ENCODE data around the gene LYSMD2. TPM values are rescaled to one million over a fixed set of nuclear protein-coding genes. Genes with fewer than 3 reads are reported as not detected.
"Not testable (repeated sequence)": the region's sequence is repeated elsewhere in the genome, so short reads cannot be mapped to it uniquely, and the experiment has no call there.

The LYSMD2 gene
- total RNA-seq, result 2.4 and 4.2 TPM in 2 replicates

- H3K27me3 ChIP-seq (ENCODE audit: control insufficient read depth, insufficient read depth, low read length), result no peaks in the 10 kb centered on the region
- TF ChIP-seq CTCF (IDR thresholded peaks at IDR 0.05; ENCODE audit: insufficient read depth, low read length, severe bottlenecking), result no peak
- H3K4me3 ChIP-seq (ENCODE audit: low read depth, low read length), result peak within 1 kb of the TSS; percentile 63
- no peaks in the 10 kb centered on the region for H3K36me3 ChIP-seq (ENCODE audit: control insufficient read depth, insufficient read depth, low read length)
- DNase-seq (ENCODE audit: low read depth), result no peak
- FAIRE-seq, result no peak
These were observed at the start of gene LYSMD2 for GRCh38 chr15:51737522-51738305. Gene LYSMD2, minus strand, starts transcription at chr15:51737655. Its CDS starts 33 bp downstream, at chr15:51737622.

- DNase-seq (ENCODE audit: low read depth), result peak; percentile 71
- H3K27me3 ChIP-seq (ENCODE audit: control insufficient read depth, insufficient read depth, low read length); FAIRE-seq; H3K4me3 ChIP-seq (ENCODE audit: low read depth, low read length); H3K36me3 ChIP-seq (ENCODE audit: control insufficient read depth, insufficient read depth, low read length): not testable (repeated sequence)
- TF ChIP-seq CTCF (IDR thresholded peaks at IDR 0.05; ENCODE audit: insufficient read depth, low read length, severe bottlenecking), result peak; percentile 7
These were observed 49.7 kb upstream of the LYSMD2 start for GRCh38 chr15:51787130-51787529.

- Histone ChIP-seq H3K27me3 (ENCODE audit: control insufficient read depth, insufficient read depth, low read length) (no peaks in the 10 kb centered on the region), H3K4me3 (ENCODE audit: low read depth, low read length) (no peak overlapping the region), H3K36me3 (ENCODE audit: control insufficient read depth, insufficient read depth, low read length) (no peaks in the 10 kb centered on the region)
- DNase-seq (ENCODE audit: low read depth), result no peak
- no peak for TF ChIP-seq CTCF (IDR thresholded peaks at IDR 0.05; ENCODE audit: insufficient read depth, low read length, severe bottlenecking)
- FAIRE-seq, result no peak
These were observed 46.5 kb upstream of the LYSMD2 start for GRCh38 chr15:51783967-51784366.

GRCh38 chr15:51782357-51782896, 45.0 kb upstream of the LYSMD2 start:
- FAIRE-seq (no peak), DNase-seq (ENCODE audit: low read depth) (no peak)
- Histone ChIP-seq H3K4me3 (ENCODE audit: low read depth, low read length) (no peak overlapping the region), H3K27me3 (ENCODE audit: control insufficient read depth, insufficient read depth, low read length) (no peaks in the 10 kb centered on the region), H3K36me3 (ENCODE audit: control insufficient read depth, insufficient read depth, low read length) (no peaks in the 10 kb centered on the region)
- peak; percentile 35 for TF ChIP-seq CTCF (IDR thresholded peaks at IDR 0.05; ENCODE audit: insufficient read depth, low read length, severe bottlenecking)

- H3K4me3 ChIP-seq (ENCODE audit: low read depth, low read length), result no peak overlapping the region
- no peaks in the 10 kb centered on the region for H3K27me3 ChIP-seq (ENCODE audit: control insufficient read depth, insufficient read depth, low read length)
- no peaks in the 10 kb centered on the region for H3K36me3 ChIP-seq (ENCODE audit: control insufficient read depth, insufficient read depth, low read length)
- FAIRE-seq (no peak), DNase-seq (ENCODE audit: low read depth) (no peak)
- no peak for TF ChIP-seq CTCF (IDR thresholded peaks at IDR 0.05; ENCODE audit: insufficient read depth, low read length, severe bottlenecking)
These were observed 44.1 kb upstream of the LYSMD2 start for GRCh38 chr15:51781506-51781905.

Measured in bronchial epithelial cell (primary cell).